Endothelial cell of umbilical vein (primary cell): ENCODE measurements around the gene EML3. TPM values are rescaled to one million over a fixed set of nuclear protein-coding genes. Genes with fewer than 3 reads are reported as not detected.

Source experiments
- BruUV-seq: library from RNA; stranded (reverse); fragments of 400-500 nt; replicated peaks from 2 replicates; lab custom pipeline; 2021; lab: Mats Ljungman, UMichigan
- CTCF ChIA-PET: fragments of 300-600, 350-600 bp; sonication (Branson Sonifier 250); formaldehyde crosslinking; loops from one replicate; lab custom pipeline; 2021; ENCODE audit warnings: antibody characterized with exemption, inconsistent platforms; lab: Charles Lee
- POLR2A ChIA-PET: fragments of 300-600, 350-600 bp; sonication (Branson Sonifier 250); formaldehyde crosslinking; loops from one replicate; lab custom pipeline; 2021; ENCODE audit warnings: antibody characterized with exemption, inconsistent platforms; lab: Charles Lee
- DNase-seq: peaks from one replicate; pipeline ENCODE4 v3.0.0-alpha.2; 2011; ENCODE audit warnings: low read depth, low spot score
- FAIRE-seq: peaks from 2 replicates; lab custom pipeline; 2011; peaks lifted over from hg19 to GRCh38; lab: Jason Lieb, UNC
- H2AFZ ChIP-seq: 2 replicates; pipeline ENCODE4 v1.6.0; 2012; ENCODE audit warnings: low read depth, low read length, control low read depth, inconsistent platforms
- H3K27ac ChIP-seq: 2 replicates; pipeline ENCODE4 v1.5.1; 2011; ENCODE audit warnings: low read depth, mild to moderate bottlenecking, control low read depth, low read length, moderate library complexity; ENCODE audit not compliant: insufficient read depth
- H3K27me3 ChIP-seq, 2 experiments: 2 replicates each; pipeline versions ENCODE4 v1.6.0 to v1.6.1; 2011; ENCODE audit warnings: low read length in 2 of 2, mixed read lengths in 1 of 2; ENCODE audit not compliant: control insufficient read depth in 2 of 2, insufficient read depth in 2 of 2
- H3K36me3 ChIP-seq, 2 experiments: 2 replicates in 1 of 2; 3 replicates in 1 of 2; pipeline ENCODE4 v1.5.1; 2011; ENCODE audit warnings: low read length in 2 of 2, mild to moderate bottlenecking in 1 of 2, moderate library complexity in 1 of 2; ENCODE audit not compliant: control insufficient read depth in 2 of 2, insufficient read depth in 2 of 2; ENCODE audit errors: extremely low read depth in 1 of 2
- H3K4me1 ChIP-seq: 3 replicates; pipeline ENCODE4 v1.5.1; 2011; ENCODE audit warnings: mild to moderate bottlenecking, low read length; ENCODE audit not compliant: control insufficient read depth, insufficient read depth; ENCODE audit errors: extremely low read depth
- H3K4me2 ChIP-seq: 2 replicates; pipeline ENCODE4 v1.6.1; 2011; ENCODE audit warnings: low read length, control low read depth, mixed read lengths; ENCODE audit not compliant: insufficient read depth
- H3K4me3 ChIP-seq, 3 experiments: fragments of 200-600 bp in 1 of 3; sonication (generic), shearing (Covaris generic) in 1 of 3; replicated peaks in 1 of 3; 2 replicates each; pipeline ENCODE4 v1.5.1; 2011 to 2016; ENCODE audit warnings: control low read depth in 3 of 3, low read length in 3 of 3, mild to moderate bottlenecking in 2 of 3, inconsistent platforms in 1 of 3, low read depth in 1 of 3, moderate library complexity in 1 of 3; ENCODE audit not compliant: insufficient read depth in 1 of 3
- H3K79me2 ChIP-seq: 2 replicates; pipeline ENCODE4 v1.6.0; 2012; ENCODE audit warnings: low read length, inconsistent platforms; ENCODE audit not compliant: control insufficient read depth, insufficient read depth
- H3K9ac ChIP-seq: replicated peaks from 2 replicates; pipeline ENCODE3; 2011; ENCODE audit warnings: low read length, control low read depth; ENCODE audit not compliant: insufficient read depth; ENCODE audit errors: extremely low read depth
- H3K9me1 ChIP-seq: replicated peaks from 3 replicates; pipeline ENCODE4 v1.6.0; 2011; ENCODE audit warnings: mild to moderate bottlenecking, low read length; ENCODE audit not compliant: control insufficient read depth, insufficient read depth; ENCODE audit errors: extremely low read depth
- H3K9me3 ChIP-seq: replicated peaks from 2 replicates; pipeline ENCODE4 v1.5.1; 2012; ENCODE audit warnings: low read length, inconsistent platforms; ENCODE audit not compliant: control insufficient read depth, insufficient read depth
- H4K20me1 ChIP-seq: replicated peaks from 2 replicates; pipeline ENCODE3; 2011; ENCODE audit warnings: mild to moderate bottlenecking, low read length; ENCODE audit not compliant: control insufficient read depth, insufficient read depth; ENCODE audit errors: extremely low read depth
- CTCF ChIP-seq, 2 donors: IDR thresholded peaks; 1 replicate in 1 of 2; 2 replicates in 1 of 2; pipeline ENCODE4 v1.5.1; 2011; ENCODE audit warnings: low read length in 2 of 2, mild to moderate bottlenecking in 2 of 2, moderate library complexity in 2 of 2, control low read depth in 1 of 2, inconsistent platforms in 1 of 2, low read depth in 1 of 2; ENCODE audit not compliant: insufficient read depth in 1 of 2; ENCODE audit errors: extremely low read depth in 1 of 2
- EZH2 ChIP-seq: IDR thresholded peaks from 2 replicates; pipeline ENCODE4 v1.6.1; 2012; ENCODE audit warnings: borderline replicate concordance, low read depth, mild to moderate bottlenecking, moderate library complexity, low read length, inconsistent platforms; ENCODE audit not compliant: severe bottlenecking
- FOS ChIP-seq: IDR thresholded peaks from 2 replicates; pipeline ENCODE4 v1.6.1; 2011; ENCODE audit warnings: mild to moderate bottlenecking, low read length, moderate library complexity, borderline replicate concordance; ENCODE audit not compliant: insufficient read depth
- GATA2 ChIP-seq: IDR thresholded peaks from 2 replicates; pipeline ENCODE4 v1.7.0; 2011; ENCODE audit warnings: low read depth, mild to moderate bottlenecking, moderate library complexity, mixed read lengths, low read length; ENCODE audit not compliant: insufficient read length, insufficient read depth
- JUN ChIP-seq: IDR thresholded peaks from 2 replicates; pipeline ENCODE4 v1.6.1; 2011; ENCODE audit warnings: borderline replicate concordance, low read depth; ENCODE audit not compliant: insufficient read length, insufficient read depth
- MAX ChIP-seq: IDR thresholded peaks from 2 replicates; pipeline ENCODE4 v1.6.1; 2011; ENCODE audit not compliant: insufficient read depth, insufficient read length
- MYC ChIP-seq: IDR thresholded peaks from one replicate; pipeline ENCODE4 v1.6.1; 2011; ENCODE audit warnings: mild to moderate bottlenecking, low read depth, low read length
- POLR2A ChIP-seq: IDR thresholded peaks from 2 replicates; pipeline ENCODE4 v1.6.1; 2012; ENCODE audit warnings: low read depth, mild to moderate bottlenecking, control low read depth, low read length
- POLR2AphosphoS5 ChIP-seq: IDR thresholded peaks from 2 replicates; pipeline ENCODE4 v1.6.1; 2012; ENCODE audit warnings: low read depth, mild to moderate bottlenecking, control low read depth, low read length, moderate library complexity; ENCODE audit not compliant: insufficient read depth
- dilution Hi-C: fragments of 300-500 bp; cut with MboI; formaldehyde crosslinking; loops from one replicate; pipeline ENCODE4 v1.15.0; 2019; ENCODE audit warnings: low sequenced_read_pairs; ENCODE audit not compliant: extremely low pct_ligation_motif_present
- intact Hi-C: fragments of 100-400 bp; cut with micrococcal nuclease; formaldehyde crosslinking; loops from one replicate; pipeline ENCODE4 v1.10.0; 2022
- polyA plus RNA-seq, 4 experiments: library from polyadenylated mRNA; depleted of rRNA in 3 of 4; stranded (reverse) in 3 of 4; unstranded in 1 of 4; fragments of >200 nt; gene quantifications; 2 replicates each; pipeline versions ENCODE4 v1.2.1 to v1.2.3, GENCODE V29; 2011 to 2012; ENCODE audit warnings: missing spikeins in 1 of 4
- total RNA-seq: library from RNA; stranded (reverse); gene quantifications from 2 replicates; pipeline ENCODE4 v1.2.3, GENCODE V29; 2021

Gene EML3
- total and polyA plus RNA-seq, 2 donors (not counting 3 experiments of a cell fraction or from before 2014, with no cell fraction given) = 75.7 to 101 TPM

- H4K20me1 ChIP-seq = no peaks in the 10 kb centered on the region
- H3K27ac ChIP-seq = peak overlapping the region; percentile 99
- no peaks in the 10 kb centered on the region for H3K9me3 ChIP-seq
- dilution Hi-C loops (no loop called here), intact Hi-C loops (loop anchor here (1.0 kb wide), 3 partner anchors 14 to 35 kb away; partner anchors contain the start of genes EML3 and TUT1)
- CTCF ChIA-PET = interaction anchor here (0.6 to 2.9 kb wide), 12 partner anchors 9 to 183 kb away, joined by 3 to 31 read pairs (median 5); partner anchors contain the start of genes B3GAT3 and TUT1
- POLR2A ChIA-PET = interaction anchor here (1.1 to 5.7 kb wide), 2 partner anchors 15 to 24 kb away, joined by 5 to 75 read pairs; partner anchors contain the start of genes MTA2 and TUT1
- peak overlapping the region in 2 of 3 experiments; percentile 2 to 54 for H3K4me3 ChIP-seq
- H3K9me1 ChIP-seq = no peaks in the 10 kb centered on the region
- H2AFZ ChIP-seq = peak overlapping the region; percentile 9
- FAIRE-seq (peak; percentile 100), DNase-seq (peak; percentile 93)
- TF ChIP-seq MYC (no peak), FOS (peak; percentile 40), POLR2AphosphoS5 (peak; percentile 68), EZH2 (no peak), JUN (no peak), GATA2 (no peak), MAX (no peak), CTCF (IDR thresholded peaks at IDR 0.05; ENCODE audit: extremely low read depth in 1 of 2, insufficient read depth in 1 of 2, low read depth in 1 of 2, low read length in 2 of 2) (no peak), POLR2A (no peak)
- H3K27me3 ChIP-seq = no peaks in the 10 kb centered on the region
- peaks cover 0 to 6% of the 10 kb centered on the region in 2 experiments for H3K36me3 ChIP-seq
- H3K4me2 ChIP-seq = peak overlapping the region; percentile 55
- H3K9ac ChIP-seq = peak overlapping the region; percentile 93
- peaks cover 47% of the 10 kb centered on the region for H3K4me1 ChIP-seq
- peaks cover 34% of the 10 kb centered on the region for H3K79me2 ChIP-seq
- no TSS peak for BruUV-seq
These were observed 35.4 kb downstream of the EML3 start for GRCh38 chr11:62577046-62577714.
